RKO (cell line): ENCODE measurements around the gene INPPL1.

Source experiments
- DNase-seq: peaks from one replicate; pipeline ENCODE4 v3.0.0-alpha.2; 2016; ENCODE audit warnings: low spot score

INPPL1 gene

GRCh38 chr11:72216638-72217037 lies 7.9 kb upstream of the INPPL1 start, which contains the start of gene FOLR2:
Gene FOLR2, plus strand, starts transcription at chr11:72216794. Its CDS starts 1,791 bp downstream, at chr11:72218585.
- DNase-seq: no peak

GRCh38 chr11:72217841-72218240 lies 6.7 kb upstream of the INPPL1 start:
- DNase-seq: no peak

GRCh38 chr11:72218251-72218745 lies 6.3 kb upstream of the INPPL1 start:
- DNase-seq: no peak

- DNase-seq: no peak
These were observed 3.7 kb upstream of the INPPL1 start for GRCh38 chr11:72220696-72221363.

- no peak for DNase-seq
These were observed 3.0 kb upstream of the INPPL1 start for GRCh38 chr11:72221386-72222075.

GRCh38 chr11:72222106-72222891 lies 2.3 kb upstream of the INPPL1 start:
- no peak for DNase-seq

GRCh38 chr11:72222907-72223614 lies 1.5 kb upstream of the INPPL1 start:
- DNase-seq: peak; percentile 91

GRCh38 chr11:72223615-72224563 lies 678 bp upstream of the INPPL1 start:
- DNase-seq: peak; percentile 46

GRCh38 chr11:72225411-72225951 lies 914 bp downstream of the INPPL1 start:
- DNase-seq: peak; percentile 41

- DNase-seq: no peak
These were observed 2.1 kb downstream of the INPPL1 start for GRCh38 chr11:72226701-72227100.

- DNase-seq: no peak
These were observed 3.0 kb downstream of the INPPL1 start for GRCh38 chr11:72227316-72228228.

GRCh38 chr11:72228229-72228843 lies 3.8 kb downstream of the INPPL1 start:
- DNase-seq: no peak

GRCh38 chr11:72228844-72229231 lies 4.3 kb downstream of the INPPL1 start:
- no peak for DNase-seq

GRCh38 chr11:72229336-72229924 lies 4.9 kb downstream of the INPPL1 start:
- no peak for DNase-seq

- DNase-seq: no peak
These were observed 5.6 kb downstream of the INPPL1 start for GRCh38 chr11:72229925-72230763.

- DNase-seq: no peak
These were observed 6.3 kb downstream of the INPPL1 start for GRCh38 chr11:72230764-72231365.
